ENCODE data around the gene ZFP90.

The ZFP90 gene

GRCh38 chr16:68592466-68593337, 53.6 kb downstream of the ZFP90 start:
- no peak for DNase-seq

- no peak for DNase-seq
Observed at GRCh38 chr16:68596266-68596665, 57.2 kb downstream of the ZFP90 start.

GRCh38 chr16:68599586-68599985, 60.5 kb downstream of the ZFP90 start:
- DNase-seq = no peak

GRCh38 chr16:68605746-68606145, 66.7 kb downstream of the ZFP90 start:
- DNase-seq = no peak

GRCh38 chr16:68607443-68607842, 68.4 kb downstream of the ZFP90 start:
- no peak for DNase-seq

GRCh38 chr16:68608330-68608729, 69.2 kb downstream of the ZFP90 start:
- no peak for DNase-seq

GRCh38 chr16:68612996-68613395, 73.9 kb downstream of the ZFP90 start:
- DNase-seq = no peak

GRCh38 chr16:68617734-68618133, 78.6 kb downstream of the ZFP90 start:
- DNase-seq = no peak
